ENCODE measurements around the gene CCDC93.
"Not testable (repeated sequence)": the region's sequence is repeated elsewhere in the genome, so short reads cannot be mapped to it uniquely, and the experiment has no call there.

The CCDC93 gene

DNA sequence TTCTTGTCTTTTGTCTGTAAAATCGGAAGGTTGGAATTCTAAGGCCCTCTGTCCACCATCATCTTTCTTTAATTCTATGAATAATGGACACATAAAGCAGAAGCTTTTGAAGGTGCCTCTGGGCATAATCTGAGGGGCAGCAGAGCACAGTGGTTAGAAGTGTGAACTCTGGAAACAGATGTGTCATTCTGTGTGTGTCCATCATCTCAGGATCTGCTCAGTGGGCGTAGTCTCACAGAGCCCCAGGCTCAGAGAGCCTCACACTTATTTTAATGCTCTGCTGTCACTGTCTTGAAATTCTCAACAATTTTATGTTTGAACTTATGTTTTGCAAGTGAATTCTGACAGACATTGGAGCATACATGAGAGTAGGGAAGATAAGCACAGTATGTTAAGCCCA, 31.0 kb upstream of the CCDC93 start:
- DNase-seq = no peak

DNA sequence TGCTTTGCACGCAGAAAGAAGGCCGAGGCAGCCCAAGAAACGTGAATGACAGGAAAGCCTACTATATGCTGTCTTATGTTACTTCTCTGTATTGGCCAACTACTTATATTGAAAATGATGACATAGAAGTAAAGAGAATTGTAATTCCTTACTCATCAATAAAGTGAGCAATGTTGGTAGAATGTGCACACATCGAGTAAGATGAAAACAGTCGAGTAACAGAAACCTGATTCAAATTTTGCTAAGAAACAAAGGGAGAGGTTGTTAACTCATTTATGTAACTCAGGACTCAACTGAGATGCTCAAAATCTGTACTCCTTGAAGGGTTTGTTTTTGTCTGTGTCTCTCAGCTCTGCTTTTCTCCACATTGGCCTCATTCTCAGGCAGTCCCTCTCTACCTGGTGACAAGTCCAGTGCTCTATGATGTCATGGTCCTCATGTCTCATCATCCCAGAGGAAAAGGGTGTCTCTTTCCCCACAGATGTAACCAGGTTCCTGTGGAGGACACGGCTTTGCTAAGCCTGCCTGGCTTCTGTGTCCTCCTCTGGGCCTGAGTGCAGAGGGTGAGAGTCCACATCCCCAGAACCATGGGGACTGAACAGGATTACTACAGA, 30.3 kb upstream of the CCDC93 start:
- DNase-seq = no peak

DNA sequence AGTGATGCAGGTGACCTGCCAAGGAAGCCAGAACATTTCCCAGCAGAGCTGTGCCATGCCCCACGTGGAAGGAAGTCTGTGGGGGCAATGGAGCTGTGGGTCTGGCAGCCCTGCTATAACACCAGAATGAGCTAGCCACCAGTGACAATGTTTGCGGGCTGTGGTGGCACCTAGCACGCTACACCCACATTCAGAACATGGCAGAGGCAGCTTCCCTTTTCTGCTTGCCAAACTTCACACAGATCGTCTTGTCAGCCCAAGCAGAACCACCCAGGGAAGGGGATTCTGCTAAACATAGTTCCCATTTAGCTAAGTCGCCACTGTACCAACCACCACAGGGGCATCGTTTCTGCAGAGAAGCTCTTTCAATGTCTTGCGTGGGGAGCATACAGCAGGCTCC, 27.0 kb upstream of the CCDC93 start:
- DNase-seq = no peak

DNA sequence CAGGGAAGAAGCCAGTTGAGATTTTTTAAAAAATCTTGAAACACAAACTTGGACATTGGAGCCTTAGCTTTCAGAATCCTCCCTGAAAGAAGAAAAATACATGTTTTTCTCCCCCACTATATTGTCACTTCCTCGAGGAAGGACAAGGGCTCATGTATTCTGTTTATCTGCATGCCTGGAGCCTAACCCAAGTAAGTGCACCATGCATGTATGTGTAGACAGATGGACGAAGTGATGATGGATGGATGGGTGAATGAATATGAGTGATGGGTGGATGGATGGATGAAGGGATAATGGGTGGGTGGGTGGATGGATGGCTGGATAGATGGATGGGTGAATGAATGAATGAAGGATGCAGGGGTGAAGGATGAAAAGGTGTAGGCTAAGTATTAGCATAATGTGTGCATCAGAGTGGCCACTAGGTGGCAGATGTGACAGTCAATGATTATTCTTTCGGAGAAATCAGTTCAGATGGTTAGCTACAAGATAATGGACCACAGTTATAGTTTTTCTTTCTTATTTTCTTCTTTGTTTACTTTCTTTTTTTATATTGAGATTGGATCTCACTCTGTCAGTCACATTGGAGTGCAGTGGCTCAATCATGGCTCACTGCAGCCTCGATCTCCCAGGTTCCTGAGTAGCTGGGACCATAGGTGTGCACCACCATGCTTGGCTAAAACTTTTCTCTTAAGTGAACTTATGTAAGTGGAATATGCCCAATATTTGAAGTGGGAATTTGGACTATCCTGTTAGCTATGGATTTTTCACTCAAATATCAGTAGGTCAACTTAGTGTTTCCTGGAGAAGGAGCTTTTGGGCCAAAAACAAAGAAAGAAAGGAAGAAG, 18.5 kb upstream of the CCDC93 start:
- DNase-seq = peak; percentile 56

DNA sequence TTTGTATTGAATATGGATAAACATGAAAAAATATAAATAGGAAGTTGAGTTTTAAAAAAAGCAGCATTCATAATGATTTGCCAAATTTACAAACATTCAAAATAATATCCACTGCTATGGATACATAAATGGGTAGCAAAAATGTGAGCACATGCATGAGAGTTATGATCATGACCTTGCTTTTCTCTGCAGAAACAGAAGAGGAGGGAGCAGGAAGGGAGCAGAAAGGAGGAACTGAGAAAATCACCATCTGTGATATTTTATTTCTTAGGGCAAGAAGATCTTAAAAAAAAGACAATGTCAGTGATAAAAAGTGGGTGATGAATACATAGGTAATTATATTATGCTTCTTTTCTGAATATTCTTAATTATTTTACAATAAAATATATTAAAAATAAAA, 17.7 kb upstream of the CCDC93 start:
- no peak for DNase-seq

DNA sequence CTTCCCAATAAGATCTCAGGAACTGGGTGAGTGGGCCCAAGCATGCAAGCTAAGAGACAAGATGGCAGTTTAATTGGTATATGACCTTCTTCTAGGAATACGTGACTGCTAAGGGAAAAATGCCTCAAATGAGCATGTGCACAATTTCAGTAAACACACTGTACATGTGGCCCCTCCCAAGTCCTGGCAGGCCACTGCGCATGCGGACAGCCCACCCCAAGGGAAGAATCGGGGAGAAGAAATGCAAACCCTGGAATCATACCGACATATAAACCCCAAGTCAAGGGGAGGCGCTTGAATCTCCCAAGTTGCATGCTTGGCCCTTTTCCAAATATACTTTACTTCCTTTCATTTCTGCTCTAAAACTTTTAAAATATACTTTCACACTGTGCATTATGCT, 15.2 kb upstream of the CCDC93 start:
- no peak for DNase-seq

DNA sequence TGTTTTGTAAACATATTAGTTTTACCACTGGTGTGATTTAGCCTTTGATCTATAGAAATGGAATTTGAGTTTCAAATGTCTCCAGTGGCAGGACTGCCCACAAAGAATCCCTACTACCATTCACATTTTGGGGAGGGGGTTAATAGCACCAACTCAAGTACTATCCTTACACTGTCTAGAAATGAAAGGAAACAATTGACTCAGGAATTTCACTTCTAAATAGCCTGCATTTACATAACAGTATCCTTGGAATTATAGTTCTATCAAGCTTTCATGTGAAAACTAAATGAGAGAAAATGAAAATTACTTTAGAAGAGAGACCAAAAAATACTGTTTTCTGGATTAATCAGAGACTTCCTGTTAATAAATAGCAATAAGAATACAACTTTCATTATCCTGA, 7.5 kb upstream of the CCDC93 start:
- DNase-seq = no peak

DNA sequence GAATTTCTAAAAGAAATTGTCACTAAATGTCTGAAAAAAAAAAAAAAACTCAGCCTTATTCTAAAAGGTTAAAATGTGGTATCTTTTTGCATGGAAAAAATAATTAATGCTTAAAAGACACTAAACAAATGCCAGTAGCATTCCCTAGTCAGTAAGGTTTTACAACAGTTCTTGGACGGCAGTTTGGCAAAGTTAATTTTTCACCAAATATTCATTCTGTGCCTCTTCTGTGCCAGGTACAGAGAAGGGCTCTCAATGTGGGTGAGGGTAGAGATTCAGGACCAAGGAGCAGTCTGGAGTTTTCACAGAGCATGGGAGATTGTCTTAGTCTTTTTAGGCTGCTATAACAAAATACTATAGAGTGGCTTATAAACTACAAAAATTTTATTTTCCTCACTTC, 6.0 kb upstream of the CCDC93 start:
- DNase-seq = no peak

DNA sequence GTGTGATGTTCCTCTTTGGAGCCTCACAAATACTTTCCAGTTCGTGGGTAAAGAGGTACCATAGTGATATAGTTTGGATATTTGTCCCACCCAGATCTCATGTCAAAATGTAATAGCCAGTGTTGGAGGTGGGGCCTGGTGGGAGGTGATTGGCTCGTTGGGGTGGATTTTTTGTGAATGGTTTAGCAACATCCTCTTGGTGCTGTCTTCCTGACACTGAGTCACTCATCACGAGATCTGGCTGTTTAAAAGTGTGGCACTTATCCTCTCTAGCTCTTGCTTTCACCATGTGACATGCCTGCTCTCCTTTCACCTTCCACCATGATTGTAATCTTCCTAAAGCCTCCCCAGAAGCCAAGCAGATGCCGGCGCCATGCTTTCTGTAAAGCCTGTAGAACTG, 3.0 kb upstream of the CCDC93 start:
- DNase-seq = peak; percentile 35

DNA sequence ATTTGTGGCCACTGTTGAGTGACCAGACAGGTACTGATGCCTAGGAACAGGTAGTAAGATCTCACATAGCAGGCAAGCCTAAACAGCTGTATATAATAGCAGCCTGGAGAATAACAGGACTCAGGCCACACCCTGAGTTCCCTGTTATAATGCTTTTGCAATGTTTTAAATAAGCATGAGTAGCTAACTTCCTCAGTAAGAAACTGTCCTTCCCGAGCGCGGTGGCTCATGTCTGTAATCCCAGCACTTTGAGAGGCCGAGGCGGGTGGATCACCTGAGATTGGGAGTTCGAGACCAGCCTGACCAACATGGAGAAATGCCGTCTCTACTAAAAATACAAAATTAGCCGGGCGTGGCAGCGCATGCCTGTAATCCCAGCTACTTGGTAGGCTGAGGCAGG, 1.9 kb upstream of the CCDC93 start:
- DNase-seq = not testable (repeated sequence)

DNA sequence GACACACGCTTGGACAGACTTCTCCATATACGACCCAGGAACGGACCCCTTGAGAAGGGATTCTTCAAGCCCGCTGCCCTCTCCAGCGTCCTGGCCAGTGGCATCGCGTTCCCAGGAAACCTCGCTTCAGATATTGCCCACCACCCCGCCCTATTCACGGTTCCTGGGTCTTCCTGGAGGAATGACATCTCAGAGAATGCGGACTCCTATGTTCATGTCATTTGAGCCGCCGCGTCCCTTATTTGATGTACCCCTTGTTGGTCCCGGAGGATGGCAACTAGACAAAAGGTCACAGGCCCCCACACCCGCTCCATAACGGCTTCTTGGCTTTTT, 588 bp upstream of the CCDC93 start:
- DNase-seq = no peak

DNA sequence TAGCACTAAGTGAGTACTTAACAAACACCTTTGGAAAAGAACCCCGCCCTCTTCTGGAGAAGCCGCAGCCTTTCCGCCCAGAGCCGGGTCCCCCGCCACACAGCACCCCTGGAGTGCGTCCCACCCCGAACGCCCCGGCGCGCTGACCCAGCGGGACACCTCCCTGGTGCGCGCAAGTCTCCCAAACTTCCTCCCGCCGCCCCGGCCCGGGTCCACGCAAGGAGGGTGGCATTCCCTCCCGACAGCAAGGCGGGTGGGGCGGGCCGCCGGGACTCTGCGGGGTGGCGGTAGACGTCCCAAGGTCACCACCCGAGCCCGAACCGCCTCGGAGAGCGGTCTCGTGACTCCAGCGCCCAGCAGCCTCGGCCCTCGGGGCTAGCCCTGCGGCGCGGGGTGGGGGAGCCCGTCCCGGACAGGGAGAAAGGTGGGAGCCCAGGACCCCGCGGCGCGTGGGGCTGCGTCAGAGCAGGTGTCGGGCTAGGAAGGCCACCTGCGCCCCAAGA, 598 bp downstream of the CCDC93 start:
- DNase-seq = peak; percentile 33

DNA sequence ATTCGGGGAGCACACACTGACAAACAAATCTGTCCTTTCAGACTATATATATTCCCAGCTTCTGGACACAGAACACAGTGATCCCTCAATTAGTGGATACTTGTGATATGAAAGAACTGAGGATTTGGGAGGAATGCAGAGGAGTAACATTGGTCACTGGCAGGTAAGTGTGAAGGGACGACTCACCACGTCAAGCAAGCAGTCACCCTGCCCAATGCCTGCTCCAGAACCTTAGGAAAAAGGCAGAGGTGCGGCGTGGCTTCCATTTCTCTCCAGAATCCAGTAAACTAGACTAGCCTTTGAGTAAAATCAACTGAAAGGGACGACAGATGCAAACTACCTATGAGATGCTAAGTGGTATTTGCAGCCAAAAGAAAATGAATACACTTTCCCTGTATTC, 1.1 kb downstream of the CCDC93 start:
- DNase-seq = no peak

DNA sequence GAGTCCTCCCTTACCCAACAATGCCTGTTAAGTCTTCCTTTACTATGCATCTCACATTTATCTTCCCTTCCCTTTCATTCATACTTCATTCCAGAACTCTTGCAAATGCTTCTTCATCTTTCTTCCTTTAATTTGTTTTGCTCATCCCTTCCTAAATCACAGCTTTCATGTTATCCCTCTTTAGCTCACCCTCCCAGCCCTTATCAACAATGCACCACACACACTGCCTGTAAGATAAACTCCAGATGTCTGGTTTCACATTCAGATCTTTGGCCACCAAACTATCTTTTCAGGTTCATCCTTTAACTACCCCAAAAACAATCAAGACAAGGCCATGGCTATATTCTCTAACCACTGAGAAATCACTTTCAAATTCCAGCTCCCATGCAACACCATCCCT, 3.4 kb downstream of the CCDC93 start:
- DNase-seq = no peak

DNA sequence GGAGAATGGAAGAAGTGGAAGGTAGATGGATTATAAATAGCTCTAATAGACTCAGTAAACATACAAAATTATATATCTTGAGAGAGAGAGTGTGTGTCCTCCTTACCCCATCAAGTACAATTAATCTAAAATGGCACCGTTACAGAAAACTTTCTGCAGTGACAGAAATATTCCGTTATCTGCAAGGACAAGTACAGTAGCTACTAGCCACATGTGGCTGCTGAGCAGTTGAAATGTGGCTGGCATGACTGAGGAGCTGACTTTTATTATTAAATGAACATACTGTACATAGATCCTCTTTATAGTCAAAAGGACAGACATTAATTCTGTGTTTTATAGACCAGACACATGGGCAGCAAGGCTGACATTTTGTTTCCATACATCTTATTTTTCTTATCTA, 7.0 kb downstream of the CCDC93 start:
- no peak for DNase-seq

DNA sequence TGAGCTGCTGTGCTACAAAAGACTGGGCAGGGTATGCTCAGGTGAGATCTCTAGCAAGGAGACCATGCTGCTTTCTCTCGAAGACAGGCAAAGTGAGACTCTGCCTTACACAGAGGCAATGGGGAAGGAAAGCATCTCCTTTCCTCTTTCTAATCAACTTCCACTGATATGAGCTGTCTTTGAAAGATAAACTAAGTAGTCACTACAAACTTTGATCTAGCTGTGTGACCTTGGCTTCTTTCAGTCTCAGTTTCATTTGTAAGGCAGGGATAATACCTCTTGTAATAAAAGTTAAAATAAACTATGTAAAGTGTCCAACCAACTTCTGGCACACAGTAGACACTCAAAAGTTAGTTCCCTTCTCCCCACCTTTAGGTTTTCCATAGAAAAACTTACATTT, 7.5 kb downstream of the CCDC93 start:
- no peak for DNase-seq

DNA sequence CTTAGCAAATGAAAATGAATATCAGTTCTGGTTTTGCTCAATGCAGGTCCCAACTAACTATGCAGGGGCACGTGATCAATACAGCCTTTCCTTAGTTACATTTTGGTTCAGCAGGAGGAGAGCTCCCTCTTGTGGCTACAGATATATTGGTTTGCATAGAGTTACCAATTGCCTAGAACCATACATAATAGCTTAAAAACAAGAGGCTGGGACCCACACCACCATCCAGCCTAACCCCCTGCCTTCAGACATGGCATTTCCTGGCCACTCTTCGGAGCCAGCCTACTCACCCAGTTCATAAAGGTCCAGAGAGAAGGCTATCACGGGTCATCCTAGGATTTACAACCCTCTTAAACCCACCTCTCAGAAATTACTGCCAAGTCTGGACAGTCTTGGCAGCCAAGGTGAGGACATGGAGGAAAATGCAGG, 10.5 kb downstream of the CCDC93 start:
- DNase-seq = peak; percentile 50

DNA sequence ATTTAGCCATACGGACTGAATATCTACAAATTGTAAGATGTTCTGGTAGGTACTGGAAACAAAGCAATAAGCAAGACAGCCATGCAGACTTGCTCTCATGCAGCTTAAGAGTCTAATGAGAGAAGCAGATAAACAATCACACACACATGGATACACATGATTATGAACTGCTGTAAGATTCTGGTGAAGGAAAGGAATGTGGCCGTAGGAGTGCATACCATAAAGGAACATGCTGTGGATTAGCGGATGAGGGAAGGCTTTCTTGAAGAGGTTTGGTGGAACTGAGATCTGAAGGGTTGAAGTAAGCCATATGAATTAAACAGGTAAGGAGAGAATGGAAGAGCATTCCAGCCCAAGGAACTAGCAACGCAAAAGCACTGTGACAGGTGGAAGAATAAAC, 13.8 kb downstream of the CCDC93 start:
- DNase-seq = no peak

DNA sequence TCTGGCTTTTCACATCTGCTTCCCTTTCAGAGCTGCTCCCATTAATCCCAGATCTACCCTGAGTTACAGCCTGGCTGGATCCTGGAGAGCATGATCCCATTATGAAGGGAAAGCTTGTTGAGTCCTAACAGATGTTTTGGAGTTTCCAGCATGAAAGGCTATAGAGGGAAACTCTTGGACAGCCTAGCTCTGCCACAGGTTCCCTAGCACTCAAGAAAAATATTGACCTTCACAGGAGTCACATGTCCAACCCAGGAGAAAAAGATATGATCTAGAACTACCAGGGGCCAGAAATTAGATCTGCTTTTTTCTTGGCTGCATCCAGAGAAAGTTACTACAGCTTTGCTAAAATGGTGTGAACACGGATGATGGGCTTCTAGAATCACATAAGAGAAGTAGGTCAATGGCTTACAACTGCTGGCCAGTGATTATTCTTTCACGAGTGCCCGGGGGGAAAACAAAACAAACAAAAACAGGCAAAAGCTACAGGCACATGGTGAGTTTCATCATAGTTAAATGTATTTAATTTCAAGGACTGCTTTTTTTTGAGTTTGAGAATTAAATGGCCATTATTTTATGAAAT, 15.9 kb downstream of the CCDC93 start:
- no peak for DNase-seq

DNA sequence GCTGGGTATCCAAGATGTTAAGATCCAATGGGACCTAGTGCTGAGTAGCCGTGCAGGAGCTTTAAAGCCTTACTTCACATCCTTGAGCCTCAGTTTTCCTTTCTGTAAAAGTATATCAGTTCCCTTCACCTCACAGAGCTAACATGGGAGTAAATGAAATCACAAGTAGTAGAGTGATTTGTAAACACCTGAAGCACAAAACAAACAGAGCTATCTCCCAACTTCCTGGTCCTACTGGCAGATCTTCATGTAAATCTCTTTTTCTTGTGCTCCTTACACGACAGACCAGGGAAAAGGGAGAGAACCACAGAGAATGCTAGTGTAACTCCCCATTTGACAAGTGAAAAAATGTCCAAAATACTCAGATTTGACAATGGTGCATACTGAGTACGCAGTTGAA, 17.3 kb downstream of the CCDC93 start:
- DNase-seq = no peak

DNA sequence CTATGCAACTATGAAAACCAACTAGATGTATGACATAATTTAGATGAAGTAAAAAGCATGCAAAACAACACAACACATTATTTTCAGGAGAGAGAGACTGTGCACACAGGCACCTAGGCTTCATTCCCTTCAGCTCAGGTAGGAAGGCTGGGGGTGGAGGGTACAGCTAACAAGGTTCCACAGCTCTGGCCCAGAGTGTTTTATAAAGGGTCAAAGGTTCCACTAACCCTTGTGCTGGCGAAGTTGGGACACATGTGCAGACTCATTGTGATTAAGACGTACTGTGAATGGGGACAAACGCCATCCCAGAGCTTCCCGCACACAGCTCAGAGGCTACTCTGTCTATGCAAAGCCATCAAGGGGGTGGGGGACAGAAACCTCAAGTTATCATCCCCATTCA, 19.1 kb downstream of the CCDC93 start:
- DNase-seq = no peak

DNA sequence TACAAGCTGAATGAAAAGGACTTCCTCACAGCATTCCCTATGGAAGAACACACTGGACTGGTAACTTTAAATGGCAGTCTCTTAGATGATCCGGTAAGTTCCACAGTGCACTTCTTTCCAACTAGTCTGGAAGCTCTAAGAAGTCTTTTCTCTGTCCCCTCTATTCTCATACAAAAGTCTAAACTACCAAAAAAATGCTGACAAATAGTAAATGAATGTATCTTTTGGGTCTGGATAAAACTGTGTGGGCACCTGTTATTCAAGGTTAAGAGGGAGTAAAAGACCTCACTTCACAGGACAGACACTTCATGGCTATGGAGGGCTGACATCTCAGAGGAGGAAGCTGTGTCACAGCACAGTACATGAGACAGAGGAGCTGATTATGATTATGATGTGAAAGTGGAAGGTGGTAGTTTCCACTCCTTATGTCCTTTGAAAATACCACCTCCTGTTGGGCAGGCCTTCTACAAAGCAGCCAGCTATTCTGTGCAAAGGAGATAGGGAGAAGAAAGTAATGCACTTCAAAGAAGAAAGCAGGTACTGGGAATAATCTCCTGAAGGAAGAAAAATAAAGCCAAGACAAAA, 23.9 kb downstream of the CCDC93 start:
- no peak for DNase-seq

DNA sequence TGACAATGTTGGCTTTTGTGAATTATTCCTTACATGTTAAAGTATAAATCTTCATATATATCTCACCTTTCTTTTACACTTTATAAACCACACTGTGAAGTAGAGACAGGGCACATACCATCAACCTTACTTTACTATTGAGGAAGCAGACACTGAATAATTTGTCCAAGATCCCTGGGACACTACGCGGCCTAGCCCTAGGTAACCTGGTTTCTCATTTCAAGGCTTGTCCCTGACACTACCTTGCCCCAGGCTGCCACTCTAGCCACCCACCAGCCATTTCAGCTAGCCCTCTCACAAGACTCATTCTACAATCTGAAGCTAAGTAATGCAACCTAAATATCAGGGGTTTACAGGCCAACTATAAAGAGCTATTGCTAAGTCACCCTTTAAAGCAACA, 26.7 kb downstream of the CCDC93 start:
- no peak for DNase-seq

DNA sequence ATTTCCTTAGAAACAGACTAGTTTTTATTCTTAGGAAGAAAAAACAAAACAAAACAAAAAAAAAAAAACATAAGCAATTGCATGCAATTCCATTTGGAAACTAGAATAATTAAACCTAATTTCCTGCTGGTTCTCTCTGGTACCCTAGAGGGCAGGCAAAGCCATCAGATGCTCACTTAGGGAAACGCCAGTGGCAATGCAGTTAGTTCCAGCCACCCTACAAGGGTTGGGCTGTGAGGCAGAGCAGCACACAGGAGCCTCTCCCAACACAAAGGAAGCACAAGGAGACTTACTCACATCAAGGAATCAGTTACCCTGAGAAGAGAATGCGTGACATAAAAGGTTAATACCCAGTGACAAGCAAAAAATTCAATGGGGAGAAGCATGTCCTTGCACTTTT, 28.8 kb downstream of the CCDC93 start:
- DNase-seq = no peak
